Psoas muscle (tissue), 8 donors: ENCODE measurements around the gene NEURL1B. TPM values are rescaled to one million over a fixed set of nuclear protein-coding genes. Genes with fewer than 3 reads are reported as not detected.
"Not testable (repeated sequence)": the region's sequence is repeated elsewhere in the genome, so short reads cannot be mapped to it uniquely, and the experiment has no call there.

ENCODE experiments used
- ATAC-seq, 4 donors: fragments of 200-7000 bp; cut with Tn5 transposase; one replicate each; pipeline ENCODE4 v1.9.1; 2020; ENCODE audit warnings: moderate library complexity in 3 of 4, mild to moderate bottlenecking in 2 of 4
- DNase-seq, 2 donors: peaks; one replicate each; pipeline ENCODE4 v3.0.0-alpha.2; 2020
- H3K27ac ChIP-seq: fragments of 200-600 bp; one replicate; pipeline ENCODE4 v1.8.0; 2022
- H3K27me3 ChIP-seq, 3 donors: fragments of 200-600 bp in 1 of 3; one replicate each; pipeline versions ENCODE4 v1.6.1 to v1.8.0; 2013 to 2022; ENCODE audit warnings: low read length in 2 of 3, mild to moderate bottlenecking in 2 of 3, moderate library complexity in 1 of 3; ENCODE audit not compliant: insufficient read depth in 3 of 3
- H3K36me3 ChIP-seq, 2 donors: fragments of 200-600 bp in 1 of 2; one replicate each; pipeline versions ENCODE4 v1.6.1 to v1.8.0; 2013 to 2022; ENCODE audit warnings: low read depth in 1 of 2, mild to moderate bottlenecking in 1 of 2, moderate library complexity in 1 of 2; ENCODE audit not compliant: insufficient read depth in 1 of 2
- H3K4me1 ChIP-seq: fragments of 200-600 bp; one replicate; pipeline ENCODE4 v1.8.0; 2022
- H3K4me3 ChIP-seq: fragments of 200-600 bp; one replicate; pipeline ENCODE4 v1.8.0; 2022; ENCODE audit warnings: mild to moderate bottlenecking
- H3K9me3 ChIP-seq: fragments of 200-600 bp; one replicate; pipeline ENCODE4 v1.8.0; 2022
- WGBS, 3 donors: extraction: QIAGEN DNeasy Blood & Tissue Kit; methylation state at CpG; one replicate each; pipeline versions ENCODE4 v1.1.6 to v1.1.7; 2013; 5-methylcytosine and 5-hydroxymethylcytosine counted together
- intact Hi-C, 2 donors: fragments of 100-400 bp; cut with DNase I; formaldehyde crosslinking; loops; one replicate each; pipeline versions ENCODE4 v1.11.0 to v1.14.2; 2022
- polyA plus RNA-seq, 3 donors: library from polyadenylated mRNA; stranded (reverse); fragments of 200-250 nt; gene quantifications; one replicate each; pipeline ENCODE4 v1.2.3, GENCODE V29; 2013
- total RNA-seq, 4 donors: library from RNA; stranded (reverse); fragmentation: NEBNext Ultra II Directional in 2 of 4; extraction: Animal tissue kit (Norgen Biotek cat#: 25700) in 2 of 4; gene quantifications; one replicate each; pipeline versions ENCODE4 v1.2.1 to v1.2.4, GENCODE V29; 2021 to 2023
- TF ChIP-seq, protein P1 (sequence below): fragments of 200-600 bp; IDR thresholded peaks from one replicate; pipeline ENCODE4 v1.8.0; 2022; ENCODE audit warnings: antibody characterized with exemption
- donor health status: healthy with polysubstance abuse.
- donor health status: DM: no; HTN: no; CAD: no; lungs with moderate emphysema.
- donor health status: Bipolar disorder and iron deficiency.
- donor health status: healthy.
- donor health status: DM: yes; HTN: yes; CAD: no.
- donor health status: DM: no; HTN: no; CAD: no.
- donor health status: DM: no; HTN: no; CAD: no.
- donor health status: DM: yes; HTN: yes; CAD: no.

Gene NEURL1B
- total and polyA plus RNA-seq, 7 donors: 8.0 to 20.4 (median 13.7) TPM

DNA sequence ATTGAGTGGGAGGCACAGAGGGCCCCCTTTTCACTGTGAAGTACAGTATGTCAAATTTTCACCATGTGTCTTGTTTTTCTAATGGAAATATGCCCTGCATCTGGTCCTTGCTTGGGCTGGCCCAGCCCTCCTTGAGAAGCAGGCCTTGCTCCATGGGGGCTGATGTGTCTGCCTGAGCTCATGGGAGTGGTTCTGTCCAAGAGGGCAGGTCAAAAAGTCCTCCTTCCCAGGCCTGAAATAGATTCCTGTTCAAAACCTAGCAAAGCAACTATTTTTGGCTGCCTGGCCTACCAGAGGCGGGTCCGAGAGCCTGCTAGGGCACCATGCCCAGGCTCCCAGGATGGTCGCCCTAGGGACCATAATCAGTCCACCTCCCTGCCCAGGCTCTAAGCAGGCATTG is 40.5 kb upstream of the NEURL1B start:
- H3K27me3 ChIP-seq: peaks cover 0 to 4% (median 0%) of the 10 kb centered on the region in 3 donors
- no peak overlapping the region for H3K27ac ChIP-seq
- TF ChIP-seq, protein P1, sequence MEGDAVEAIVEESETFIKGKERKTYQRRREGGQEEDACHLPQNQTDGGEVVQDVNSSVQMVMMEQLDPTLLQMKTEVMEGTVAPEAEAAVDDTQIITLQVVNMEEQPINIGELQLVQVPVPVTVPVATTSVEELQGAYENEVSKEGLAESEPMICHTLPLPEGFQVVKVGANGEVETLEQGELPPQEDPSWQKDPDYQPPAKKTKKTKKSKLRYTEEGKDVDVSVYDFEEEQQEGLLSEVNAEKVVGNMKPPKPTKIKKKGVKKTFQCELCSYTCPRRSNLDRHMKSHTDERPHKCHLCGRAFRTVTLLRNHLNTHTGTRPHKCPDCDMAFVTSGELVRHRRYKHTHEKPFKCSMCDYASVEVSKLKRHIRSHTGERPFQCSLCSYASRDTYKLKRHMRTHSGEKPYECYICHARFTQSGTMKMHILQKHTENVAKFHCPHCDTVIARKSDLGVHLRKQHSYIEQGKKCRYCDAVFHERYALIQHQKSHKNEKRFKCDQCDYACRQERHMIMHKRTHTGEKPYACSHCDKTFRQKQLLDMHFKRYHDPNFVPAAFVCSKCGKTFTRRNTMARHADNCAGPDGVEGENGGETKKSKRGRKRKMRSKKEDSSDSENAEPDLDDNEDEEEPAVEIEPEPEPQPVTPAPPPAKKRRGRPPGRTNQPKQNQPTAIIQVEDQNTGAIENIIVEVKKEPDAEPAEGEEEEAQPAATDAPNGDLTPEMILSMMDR: no peak
- no peaks in the 10 kb centered on the region for H3K9me3 ChIP-seq
- no peaks in the 10 kb centered on the region for H3K4me1 ChIP-seq
- WGBS, 3 donors: 46 to 65% (median 53%) methylated on average over 3 of the region's 3 CpGs
- H3K36me3 ChIP-seq: no peaks in the 10 kb centered on the region
- H3K4me3 ChIP-seq: no peak overlapping the region
- DNase-seq (no peak), ATAC-seq (peak in 1 of 4 donors; percentile 37)
- intact Hi-C loops: no loop called here

DNA sequence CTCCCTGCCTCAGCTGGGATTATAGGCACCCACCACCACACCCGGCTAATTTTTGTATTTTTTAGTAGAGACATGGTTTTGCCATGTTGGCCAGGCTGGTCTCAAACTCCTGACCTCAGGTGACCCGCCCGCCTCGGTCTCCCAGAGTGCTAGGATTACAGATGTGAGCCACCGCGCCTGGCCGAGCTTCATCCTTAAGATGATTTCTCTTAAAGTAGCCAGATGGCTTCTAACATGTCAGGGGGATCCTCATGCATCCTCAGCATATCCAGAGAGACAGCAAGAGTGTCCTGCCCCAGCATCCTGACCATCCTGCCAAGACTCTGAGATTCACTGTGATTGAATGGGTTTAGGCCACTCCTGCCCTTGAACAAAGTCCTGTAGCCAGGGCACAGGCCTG is 39.5 kb upstream of the NEURL1B start:
- ATAC-seq, intact Hi-C loops, H3K27ac ChIP-seq, H3K27me3 ChIP-seq, DNase-seq, H3K9me3 ChIP-seq, H3K4me3 ChIP-seq, H3K36me3 ChIP-seq, H3K4me1 ChIP-seq: not testable (repeated sequence)
- 68 to 75% (median 72%) methylated on average over 7 of the region's 7 CpGs for WGBS, 3 donors

DNA sequence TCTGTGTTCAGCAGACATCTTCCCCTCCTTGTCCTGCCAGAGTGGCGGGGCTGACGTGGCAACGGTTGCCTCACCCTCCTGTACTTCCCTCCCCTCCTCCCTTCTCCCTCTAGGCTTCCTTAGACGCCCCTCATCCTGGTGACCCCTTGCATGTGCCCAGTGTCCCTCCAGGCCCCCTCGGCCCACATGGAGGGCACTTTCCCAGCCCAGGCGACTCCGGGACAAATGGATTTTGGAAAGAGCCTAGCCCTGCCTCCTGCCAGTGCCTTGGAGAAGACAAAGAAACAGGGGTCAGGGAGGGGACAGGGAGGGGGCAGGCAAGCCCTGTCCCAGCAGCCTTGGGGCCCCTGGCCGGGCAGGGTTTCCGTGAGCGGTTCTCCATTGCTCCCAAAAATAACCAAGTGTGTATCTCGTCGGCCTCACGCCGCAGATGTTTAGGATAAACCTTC is 38.3 kb upstream of the NEURL1B start:
- ATAC-seq (peak in 1 of 4 donors; percentile 33), DNase-seq (no peak)
- Histone ChIP-seq H3K27me3 (peaks cover 0 to 8% (median 0%) of the 10 kb centered on the region in 3 donors), H3K36me3 (no peaks in the 10 kb centered on the region), H3K4me3 (peak overlapping the region; percentile 19), H3K4me1 (no peaks in the 10 kb centered on the region), H3K27ac (peak overlapping the region; percentile 75), H3K9me3 (peaks cover 6% of the 10 kb centered on the region)
- WGBS, 3 donors: 24 to 45% (median 32%) methylated on average over 14 of the region's 14 CpGs
- TF ChIP-seq, protein P1: no peak
- intact Hi-C loops: no loop called here

DNA sequence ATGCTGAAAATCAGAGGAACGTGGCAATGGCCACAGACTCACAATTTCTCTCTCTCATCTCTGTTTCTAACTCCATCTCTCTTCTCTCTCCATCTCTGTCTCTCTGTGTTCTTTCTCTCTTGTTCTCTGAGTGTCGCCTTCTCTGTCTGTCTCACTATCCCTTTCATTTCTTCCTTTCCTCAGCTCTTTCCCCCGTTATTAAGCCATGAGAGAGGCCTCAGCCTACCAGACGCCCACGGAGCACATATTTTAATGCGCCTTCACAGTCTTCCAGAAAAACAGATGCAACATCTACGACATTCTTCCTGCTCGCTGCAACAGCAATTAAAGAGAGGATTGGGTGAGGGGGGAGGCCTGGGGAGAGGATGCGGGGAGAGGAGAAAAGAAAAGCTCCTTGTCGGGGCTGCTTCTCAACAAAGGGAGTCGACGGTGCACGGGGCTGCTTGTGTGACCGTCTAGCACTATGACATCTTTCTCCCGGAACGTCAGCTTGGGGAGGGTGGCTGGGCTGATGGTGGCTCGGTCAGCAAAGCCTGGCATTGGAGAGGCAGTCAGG is 37.7 kb upstream of the NEURL1B start:
- WGBS, 3 donors: 20 to 32% (median 24%) methylated on average over 17 of the region's 17 CpGs
- intact Hi-C loops: no loop called here
- no peaks in the 10 kb centered on the region for H3K36me3 ChIP-seq
- TF ChIP-seq, protein P1: no peak
- peaks cover 6% of the 10 kb centered on the region for H3K9me3 ChIP-seq
- DNase-seq (no peak), ATAC-seq (peak in 1 of 4 donors; percentile 13)
- peak overlapping the region; percentile 75 for H3K27ac ChIP-seq
- peaks cover 0 to 8% (median 0%) of the 10 kb centered on the region in 3 donors for H3K27me3 ChIP-seq
- H3K4me1 ChIP-seq: no peaks in the 10 kb centered on the region
- H3K4me3 ChIP-seq: peak overlapping the region; percentile 19

DNA sequence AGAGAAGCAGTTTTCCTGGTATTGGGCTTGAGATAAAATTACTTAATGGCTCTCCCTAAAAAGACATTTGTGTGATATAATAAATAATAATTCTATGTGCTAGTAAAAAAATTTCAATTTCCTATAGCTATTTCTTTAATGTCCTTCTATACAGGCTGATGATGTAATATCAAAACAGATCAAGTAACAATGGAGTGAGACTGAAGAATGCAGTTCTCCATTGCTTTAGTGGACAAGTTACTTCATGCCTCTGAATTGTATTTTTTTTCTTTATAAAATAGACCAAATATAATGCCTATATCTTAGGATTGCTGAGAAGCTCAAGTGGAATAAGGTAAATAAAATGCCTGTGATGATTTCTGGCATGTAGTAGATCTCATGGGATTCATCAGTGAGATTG is 35.6 kb upstream of the NEURL1B start:
- H3K9me3 ChIP-seq: peaks cover 6% of the 10 kb centered on the region
- intact Hi-C loops: no loop called here
- TF ChIP-seq, protein P1: no peak
- H3K36me3 ChIP-seq: no peaks in the 10 kb centered on the region
- DNase-seq (no peak), ATAC-seq (no peak)
- no peaks in the 10 kb centered on the region for H3K4me1 ChIP-seq
- no peak overlapping the region for H3K4me3 ChIP-seq
- H3K27ac ChIP-seq: no peak overlapping the region
- peaks cover 0 to 8% (median 0%) of the 10 kb centered on the region in 3 donors for H3K27me3 ChIP-seq
